ENCODE data around the gene PSG5.

DNA sequence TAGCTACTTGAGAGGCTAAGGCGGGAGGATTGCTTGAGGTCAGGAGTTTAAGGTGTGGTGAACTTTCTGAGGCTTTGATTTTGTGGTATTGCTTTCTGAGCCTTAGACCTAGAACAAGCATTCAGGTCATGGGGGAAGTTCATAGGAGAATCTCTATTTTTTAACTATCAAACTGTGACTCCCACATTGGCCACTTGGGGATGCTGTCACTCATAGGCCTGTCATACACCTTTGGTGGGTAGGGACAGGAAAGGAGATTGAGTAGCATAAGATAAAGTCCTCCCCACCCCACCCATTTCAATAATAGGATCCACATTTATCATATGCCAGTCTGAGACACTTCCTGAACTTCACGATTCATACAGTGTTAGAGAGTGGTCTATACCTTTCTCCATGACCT lies 62.0 kb downstream of the PSG5 start:
- TF ChIP-seq, protein P1, sequence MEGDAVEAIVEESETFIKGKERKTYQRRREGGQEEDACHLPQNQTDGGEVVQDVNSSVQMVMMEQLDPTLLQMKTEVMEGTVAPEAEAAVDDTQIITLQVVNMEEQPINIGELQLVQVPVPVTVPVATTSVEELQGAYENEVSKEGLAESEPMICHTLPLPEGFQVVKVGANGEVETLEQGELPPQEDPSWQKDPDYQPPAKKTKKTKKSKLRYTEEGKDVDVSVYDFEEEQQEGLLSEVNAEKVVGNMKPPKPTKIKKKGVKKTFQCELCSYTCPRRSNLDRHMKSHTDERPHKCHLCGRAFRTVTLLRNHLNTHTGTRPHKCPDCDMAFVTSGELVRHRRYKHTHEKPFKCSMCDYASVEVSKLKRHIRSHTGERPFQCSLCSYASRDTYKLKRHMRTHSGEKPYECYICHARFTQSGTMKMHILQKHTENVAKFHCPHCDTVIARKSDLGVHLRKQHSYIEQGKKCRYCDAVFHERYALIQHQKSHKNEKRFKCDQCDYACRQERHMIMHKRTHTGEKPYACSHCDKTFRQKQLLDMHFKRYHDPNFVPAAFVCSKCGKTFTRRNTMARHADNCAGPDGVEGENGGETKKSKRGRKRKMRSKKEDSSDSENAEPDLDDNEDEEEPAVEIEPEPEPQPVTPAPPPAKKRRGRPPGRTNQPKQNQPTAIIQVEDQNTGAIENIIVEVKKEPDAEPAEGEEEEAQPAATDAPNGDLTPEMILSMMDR (IDR thresholded peaks at IDR 0.05; ENCODE audit: low read length), result peak; percentile 25; the same call in 1 of the 2 replicates
- no peak for TF ChIP-seq EZH2 (IDR thresholded peaks at IDR 0.05; ENCODE audit: borderline replicate concordance, low read length)
